Ovary (tissue), 3 donors: ENCODE measurements around the gene CD7.

ENCODE experiments used
- EP300 ChIP-seq: sonication (generic); formaldehyde crosslinking; IDR thresholded peaks from one replicate; pipeline ENCODE4 v1.6.1; 2017; ENCODE audit warnings: antibody characterized with exemption
- POLR2A ChIP-seq: fragments of 450-650 bp; IDR thresholded peaks from one replicate; pipeline ENCODE4 v1.6.1; 2017; ENCODE audit warnings: antibody characterized with exemption, mild to moderate bottlenecking, moderate library complexity
- TF ChIP-seq, protein P1 (sequence below), 3 donors: fragments of 450-650 bp in 2 of 3; fragments of 200-600 bp in 1 of 3; IDR thresholded peaks; one replicate each; pipeline versions ENCODE4 v1.5.1 to v1.8.0; 2016 to 2022; ENCODE audit warnings: antibody characterized with exemption in 3 of 3, mild to moderate bottlenecking in 1 of 3
- donor health status: DM: no; HTN: no; CAD: no.

DNA sequence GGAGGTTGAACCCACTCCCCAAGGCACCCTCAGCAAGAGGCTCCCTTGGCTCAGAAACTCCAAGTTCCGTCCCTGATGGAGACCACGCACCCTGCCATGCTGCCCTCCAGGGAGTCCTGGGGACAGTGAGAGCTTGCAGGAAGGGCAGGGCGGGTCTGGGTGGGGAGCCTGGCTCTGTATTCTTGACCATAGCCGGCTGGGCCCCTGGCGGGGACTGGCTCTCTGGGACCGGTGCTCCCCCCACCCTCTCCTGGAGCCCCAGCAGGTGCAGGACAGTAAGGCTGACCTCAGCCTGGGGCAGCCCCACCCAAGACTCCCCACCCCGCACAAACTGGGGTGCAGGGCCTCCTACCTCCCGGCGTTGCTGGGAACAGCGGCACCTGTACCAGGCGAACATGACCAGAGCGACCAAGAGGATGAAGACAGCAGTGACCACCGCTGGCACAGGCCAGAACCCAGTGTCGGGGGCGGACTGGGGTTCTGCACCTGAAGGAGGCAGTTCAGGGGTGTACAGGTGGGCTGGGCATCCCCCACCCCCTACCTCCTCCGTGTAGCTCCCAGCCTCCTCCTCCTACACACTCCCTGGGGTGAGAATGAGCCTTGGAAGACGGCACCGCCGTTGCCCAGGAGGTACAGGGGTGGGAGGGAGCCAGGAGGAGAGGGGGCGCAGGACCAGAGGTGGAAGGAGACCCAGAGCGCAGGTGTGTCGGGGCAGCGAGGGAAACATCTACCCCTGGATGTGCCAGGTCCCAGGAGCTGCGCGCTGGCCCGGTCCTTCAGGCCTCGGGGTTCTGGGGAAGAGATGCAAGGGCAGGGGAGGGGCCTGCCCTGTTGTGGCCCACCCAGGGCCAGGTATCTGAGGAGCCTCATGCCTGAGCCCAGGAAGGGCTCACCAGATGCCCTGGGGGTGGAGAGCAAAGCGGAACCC is 5.4 kb upstream of the CD7 start:
- TF ChIP-seq, protein P1, sequence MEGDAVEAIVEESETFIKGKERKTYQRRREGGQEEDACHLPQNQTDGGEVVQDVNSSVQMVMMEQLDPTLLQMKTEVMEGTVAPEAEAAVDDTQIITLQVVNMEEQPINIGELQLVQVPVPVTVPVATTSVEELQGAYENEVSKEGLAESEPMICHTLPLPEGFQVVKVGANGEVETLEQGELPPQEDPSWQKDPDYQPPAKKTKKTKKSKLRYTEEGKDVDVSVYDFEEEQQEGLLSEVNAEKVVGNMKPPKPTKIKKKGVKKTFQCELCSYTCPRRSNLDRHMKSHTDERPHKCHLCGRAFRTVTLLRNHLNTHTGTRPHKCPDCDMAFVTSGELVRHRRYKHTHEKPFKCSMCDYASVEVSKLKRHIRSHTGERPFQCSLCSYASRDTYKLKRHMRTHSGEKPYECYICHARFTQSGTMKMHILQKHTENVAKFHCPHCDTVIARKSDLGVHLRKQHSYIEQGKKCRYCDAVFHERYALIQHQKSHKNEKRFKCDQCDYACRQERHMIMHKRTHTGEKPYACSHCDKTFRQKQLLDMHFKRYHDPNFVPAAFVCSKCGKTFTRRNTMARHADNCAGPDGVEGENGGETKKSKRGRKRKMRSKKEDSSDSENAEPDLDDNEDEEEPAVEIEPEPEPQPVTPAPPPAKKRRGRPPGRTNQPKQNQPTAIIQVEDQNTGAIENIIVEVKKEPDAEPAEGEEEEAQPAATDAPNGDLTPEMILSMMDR (IDR thresholded peaks at IDR 0.05): no peak
- TF ChIP-seq POLR2A (no peak), EP300 (no peak)
